IMR-90 (cell line): Measurements from ENCODE around the gene RNF6. TPM values are rescaled to one million over a fixed set of nuclear protein-coding genes. Genes with fewer than 3 reads are reported as not detected.

ENCODE experiments used
- ATAC-seq: fragments of 200-7000 bp; cut with Tn5 transposase; 2 replicates; pipeline ENCODE4 v1.9.1; 2020; ENCODE audit warnings: low read depth, mild to moderate bottlenecking, moderate library complexity
- BruUV-seq: library from RNA; stranded (reverse); fragments of 400-500 nt; replicated peaks from 2 replicates; lab custom pipeline; 2021; lab: Mats Ljungman, UMichigan
- CTCF ChIA-PET: fragments of 300-600 bp; formaldehyde crosslinking; extraction: SDS; loops from one replicate; lab custom pipeline; 2021; ENCODE audit warnings: antibody characterized with exemption; lab: Yijun Ruan, JAX
- POLR2A ChIA-PET: fragments of 300-600 bp; sonication (Branson Sonifier 250); formaldehyde crosslinking; loops from one replicate; lab custom pipeline; 2022; ENCODE audit warnings: antibody characterized with exemption; ENCODE audit not compliant: unreplicated experiment; lab: Charles Lee
- DNase-seq: peaks from one replicate; pipeline ENCODE4 v3.0.0; 2013
- H2AFZ ChIP-seq: replicated peaks from 2 replicates; pipeline ENCODE3; 2013; ENCODE audit warnings: low read length, mild to moderate bottlenecking; ENCODE audit not compliant: poor library complexity
- H2AK5ac ChIP-seq: 2 replicates; pipeline ENCODE4 v1.6.1; 2013; ENCODE audit warnings: low read depth, low read length, inconsistent platforms
- H2AK9ac ChIP-seq: replicated peaks from 2 replicates; pipeline ENCODE3; 2013; ENCODE audit warnings: mild to moderate bottlenecking, low read depth, low read length, moderate library complexity; ENCODE audit not compliant: poor library complexity
- H2BK120ac ChIP-seq: 2 replicates; pipeline ENCODE4 v1.6.1; 2013; ENCODE audit warnings: low read depth, low read length, inconsistent platforms
- H2BK15ac ChIP-seq: 3 replicates; pipeline ENCODE4 v1.6.1; 2013; ENCODE audit warnings: low read depth, low read length, inconsistent platforms
- H2BK20ac ChIP-seq: 2 replicates; pipeline ENCODE4 v1.6.1; 2013; ENCODE audit warnings: low read depth, mild to moderate bottlenecking, inconsistent platforms, low read length, moderate library complexity
- H2BK5ac ChIP-seq: 2 replicates; pipeline ENCODE4 v1.6.1; 2013; ENCODE audit warnings: mild to moderate bottlenecking, low read depth, low read length, inconsistent platforms; ENCODE audit not compliant: poor library complexity, severe bottlenecking
- H3K14ac ChIP-seq: replicated peaks from 2 replicates; pipeline ENCODE4 v1.6.1; 2013; ENCODE audit warnings: low read depth, low read length, inconsistent platforms
- H3K18ac ChIP-seq: 2 replicates; pipeline ENCODE4 v1.6.1; 2013; ENCODE audit warnings: low read depth, low read length, control low read depth
- H3K23ac ChIP-seq: 2 replicates; pipeline ENCODE4 v1.6.1; 2013; ENCODE audit warnings: low read depth, low read length, inconsistent platforms
- H3K27ac ChIP-seq: 2 replicates; pipeline ENCODE4 v1.5.1; 2013; ENCODE audit warnings: mild to moderate bottlenecking, control low read depth, low read length; ENCODE audit not compliant: insufficient read depth
- H3K27me3 ChIP-seq: 2 replicates; pipeline ENCODE4 v1.6.1; 2013; ENCODE audit warnings: low read length; ENCODE audit not compliant: control insufficient read depth, insufficient read depth
- H3K36me3 ChIP-seq: 2 replicates; pipeline ENCODE4 v1.6.1; 2013; ENCODE audit warnings: low read length, mixed read lengths; ENCODE audit not compliant: control insufficient read depth, insufficient read depth
- H3K4ac ChIP-seq: 2 replicates; pipeline ENCODE4 v1.6.1; 2013; ENCODE audit warnings: low read depth, low read length, inconsistent platforms
- H3K4me1 ChIP-seq: 2 replicates; pipeline ENCODE4 v1.6.1; 2013; ENCODE audit warnings: low read length, mixed read lengths; ENCODE audit not compliant: control insufficient read depth, insufficient read depth
- H3K4me2 ChIP-seq: 2 replicates; pipeline ENCODE4 v1.6.1; 2013; ENCODE audit warnings: low read depth, mild to moderate bottlenecking, control low read depth, low read length, moderate library complexity
- H3K4me3 ChIP-seq: 2 replicates; pipeline ENCODE4 v1.5.1; 2013; ENCODE audit warnings: low read depth, mild to moderate bottlenecking, control low read depth, low read length, moderate library complexity; ENCODE audit not compliant: insufficient read depth
- H3K56ac ChIP-seq: 2 replicates; pipeline ENCODE4 v1.6.1; 2013; ENCODE audit warnings: low read length, inconsistent platforms; ENCODE audit not compliant: insufficient read depth; ENCODE audit errors: extremely low read depth
- H3K79me1 ChIP-seq, 2 experiments: 2 replicates each; pipeline ENCODE4 v1.6.1; 2013; ENCODE audit warnings: low read length in 2 of 2, inconsistent platforms in 1 of 2, low read depth in 1 of 2
- H3K9ac ChIP-seq: 2 replicates; pipeline ENCODE4 v1.6.1; 2013; ENCODE audit warnings: low read depth, low read length, control low read depth
- H3K9me1 ChIP-seq: 2 replicates; pipeline ENCODE4 v1.6.1; 2013; ENCODE audit warnings: low read length, inconsistent platforms; ENCODE audit not compliant: insufficient read depth
- H3K9me3 ChIP-seq: 2 replicates; pipeline ENCODE4 v1.6.1; 2013; ENCODE audit warnings: low read length; ENCODE audit not compliant: control insufficient read depth, insufficient read depth
- H4K20me1 ChIP-seq: 2 replicates; pipeline ENCODE4 v1.6.1; 2013; ENCODE audit warnings: low read length, inconsistent platforms; ENCODE audit not compliant: insufficient read depth
- H4K5ac ChIP-seq: 2 replicates; pipeline ENCODE4 v1.6.1; 2013; ENCODE audit warnings: mild to moderate bottlenecking, low read depth, low read length, control low read depth
- H4K8ac ChIP-seq, 2 experiments: 2 replicates each; pipeline ENCODE4 v1.6.1; 2013; ENCODE audit warnings: low read depth in 2 of 2, low read length in 2 of 2, control low read depth in 1 of 2, inconsistent platforms in 1 of 2
- H4K91ac ChIP-seq: 2 replicates; pipeline ENCODE4 v1.6.1; 2013; ENCODE audit warnings: low read depth, low read length, inconsistent platforms; ENCODE audit not compliant: insufficient read depth
- MAZ ChIP-seq: IDR thresholded peaks from 2 replicates; pipeline ENCODE4 v1.6.1; 2012; ENCODE audit warnings: low read depth, mild to moderate bottlenecking, low read length, improper control_type of control experiment, moderate library complexity, borderline replicate concordance
- MXI1 ChIP-seq: IDR thresholded peaks from 2 replicates; pipeline ENCODE4 v1.6.1; 2012; ENCODE audit warnings: low read depth, mild to moderate bottlenecking, low read length, moderate library complexity, borderline replicate concordance
- POLR2A ChIP-seq: IDR thresholded peaks from 2 replicates; pipeline ENCODE4 v1.6.1; 2012; ENCODE audit warnings: mild to moderate bottlenecking, low read depth, low read length
- RFX5 ChIP-seq: IDR thresholded peaks from 2 replicates; pipeline ENCODE4 v1.8.0; 2012; ENCODE audit warnings: low read depth, mild to moderate bottlenecking, low read length, moderate library complexity
- WGBS, 2 experiments: methylation state at CpG; one replicate each; pipeline versions ENCODE4 v1.1.5 to v1.1.7; 2013; ENCODE audit warnings: missing lambda C conversion rate in 2 of 2; ENCODE audit not compliant: insufficient read length in 1 of 2; ENCODE audit errors: extremely low coverage in 2 of 2; 5-methylcytosine and 5-hydroxymethylcytosine counted together
- dilution Hi-C: fragments of 300-500 bp; cut with HindIII; formaldehyde crosslinking; loops from one replicate; pipeline ENCODE4 v1.14.3; 2018; ENCODE audit warnings: low sequenced_read_pairs; ENCODE audit not compliant: unreplicated experiment
- in situ Hi-C: fragments of 300-500 bp; cut with MboI; formaldehyde crosslinking; loops from 3 replicates; pipeline ENCODE4 v1.14.3; 2019; ENCODE audit warnings: low sequenced_read_pairs, inconsistent platforms, mixed read lengths
- intact Hi-C: fragments of 100-400 bp; cut with micrococcal nuclease; formaldehyde crosslinking; loops from 2 replicates; pipeline ENCODE4 v1.10.0; 2022
- polyA plus RNA-seq, 3 experiments: library from polyadenylated mRNA; depleted of rRNA; stranded (reverse); fragments of >200 nt; gene quantifications; 2 replicates each; pipeline ENCODE4 v1.2.3, GENCODE V29; 2012; ENCODE audit warnings: low replicate concordance in 1 of 3
- total RNA-seq: library from RNA; depleted of rRNA; stranded (reverse); fragments of >200 nt; gene quantifications from 2 replicates; pipeline ENCODE4 v1.2.3, GENCODE V29; 2012

RNF6 gene
- total and polyA plus RNA-seq, 2 of the 4 experiments (the other 2 are of a cell fraction): 22.9 to 33.3 TPM

- Histone ChIP-seq H3K4me3 (no peak overlapping the region), H3K23ac (no peak overlapping the region), H4K8ac (no peak overlapping the region), H3K4ac (no peak overlapping the region), H4K20me1 (no peaks in the 10 kb centered on the region), H3K36me3 (no peaks in the 10 kb centered on the region), H4K5ac (no peak overlapping the region), H3K27me3 (peaks cover 2% of the 10 kb centered on the region; the same call in 1 of the 2 replicates), H2AK9ac (no peak overlapping the region), H3K9me1 (no peaks in the 10 kb centered on the region), H3K4me2 (no peak overlapping the region), H3K56ac (no peak overlapping the region), H2BK5ac (no peak overlapping the region), H2AK5ac (no peak overlapping the region), H3K79me1 (no peaks in the 10 kb centered on the region), H3K18ac (no peak overlapping the region), H3K4me1 (no peaks in the 10 kb centered on the region), H2BK15ac (no peak overlapping the region), H3K14ac (no peak overlapping the region), H3K27ac (no peak overlapping the region), H2BK120ac (no peak overlapping the region), H2BK20ac (no peak overlapping the region), H3K9ac (no peak overlapping the region), H4K91ac (no peak overlapping the region), H3K9me3 (no peaks in the 10 kb centered on the region), H2AFZ (no peak overlapping the region)
- ChIA-PET POLR2A (no interaction called here), CTCF (no interaction called here)
- BruUV-seq: no TSS peak
- dilution Hi-C loops: no loop called here
- TF ChIP-seq RFX5: no peak
- TF ChIP-seq POLR2A: no peak
- TF ChIP-seq MAZ: no peak
- TF ChIP-seq MXI1: no peak
- DNase-seq (no peak), ATAC-seq (no peak)
- in situ Hi-C loops: no loop called here
- WGBS, 2 experiments: 61% methylated on average over 4 of the region's 13 CpGs; no CpG with 5 or more reads in 1 of the 2 experiments
- intact Hi-C loops: no loop called here
Measured at GRCh38 chr13:26229080-26229615, 7.0 kb upstream of the RNF6 start.
